Esophagus squamous epithelium (tissue), 5 donors: ENCODE data around the gene ZNG1A. TPM values are rescaled to one million over a fixed set of nuclear protein-coding genes. Genes with fewer than 3 reads are reported as not detected.
"Not testable (repeated sequence)": the region's sequence is repeated elsewhere in the genome, so short reads cannot be mapped to it uniquely, and the experiment has no call there.

Experiments
- DNase-seq: peaks from one replicate; lab custom pipeline; 2025; lab: John Stamatoyannopoulos, UW
- H3K27ac ChIP-seq, 4 donors: fragments of 200-600 bp; sonication (generic); one replicate each; pipeline ENCODE4 v1.5.1; 2016 to 2019; ENCODE audit warnings: mild to moderate bottlenecking in 1 of 4
- H3K27me3 ChIP-seq, 4 donors: fragments of 200-600 bp; sonication (generic); 1 replicate in 3 of 4; 2 replicates in 1 of 4; pipeline versions ENCODE4 v1.5.1 to v1.6.0; 2017 to 2021; ENCODE audit warnings: antibody characterized with exemption in 1 of 4
- H3K36me3 ChIP-seq, 3 donors: fragments of 200-600 bp; sonication (generic); one replicate each; pipeline ENCODE4 v1.5.1; 2016 to 2019
- H3K4me1 ChIP-seq, 3 donors: fragments of 200-600 bp; sonication (generic); one replicate each; pipeline ENCODE4 v1.5.1; 2017 to 2019
- H3K4me3 ChIP-seq, 4 donors: fragments of 200-600 bp; sonication (generic); 1 replicate in 3 of 4; 2 replicates in 1 of 4; pipeline ENCODE4 v1.5.1; 2016 to 2019; ENCODE audit warnings: mild to moderate bottlenecking in 2 of 4, moderate library complexity in 1 of 4
- H3K9me3 ChIP-seq, 3 donors: fragments of 200-600 bp; sonication (generic); one replicate each; pipeline ENCODE4 v1.5.1; 2016 to 2019
- CTCF ChIP-seq, 6 experiments: fragments of 450-650 bp in 4 of 6; fragments of 200-600 bp in 2 of 6; sonication (generic) in 2 of 6; IDR thresholded peaks; one replicate each; pipeline ENCODE4 v1.5.1; 2016 to 2019; ENCODE audit warnings: antibody characterized with exemption in 6 of 6, mild to moderate bottlenecking in 4 of 6, moderate library complexity in 4 of 6
- POLR2A ChIP-seq, 4 donors: fragments of 450-650 bp; IDR thresholded peaks; one replicate each; pipeline ENCODE4 v1.6.1; 2017; ENCODE audit warnings: antibody characterized with exemption in 4 of 4, mild to moderate bottlenecking in 4 of 4, moderate library complexity in 3 of 4
- WGBS, 2 donors: methylation state at CpG; one replicate each; pipeline ENCODE4 v1.1.5; 2018; 5-methylcytosine and 5-hydroxymethylcytosine counted together
- intact Hi-C: fragments of 100-400 bp; cut with DNase I; formaldehyde crosslinking; loops from one replicate; pipeline ENCODE4 v1.15.0; 2022
- total RNA-seq, 4 donors: library from RNA; depleted of rRNA; stranded (reverse); fragments of >200 nt; gene quantifications; one replicate each; pipeline ENCODE4 v1.1.0, GENCODE V29; 2016
- donor health status: DM: yes; HTN: yes; CAD: no.

Gene ZNG1A
- total RNA-seq, 4 donors from 2014 or later: 20.5 to 74.0 (median 38.8) TPM

GRCh38 chr9:211557-211956 lies 32.7 kb upstream of the ZNG1A start:
- Histone ChIP-seq H3K36me3 (no peaks in the 10 kb centered on the region), H3K4me3 (no peak overlapping the region), H3K27me3 (peaks cover 0 to 11% (median 0%) of the 10 kb centered on the region in 4 donors), H3K9me3 (no peaks in the 10 kb centered on the region), H3K4me1 (peaks cover 7 to 32% (median 11%) of the 10 kb centered on the region in 3 donors), H3K27ac (peak overlapping the region in 3 of 4 donors; percentile 35 to 63 (median 59))
- no peak for DNase-seq
- intact Hi-C loops: loop anchor here (10.0 kb wide), 1 partner anchor 93 kb away; no protein-coding TSS in a partner anchor
- 32 to 41% methylated on average over 5 of the region's 5 CpGs for WGBS, 2 donors
- TF ChIP-seq CTCF (IDR thresholded peaks at IDR 0.05): no peak

- Histone ChIP-seq H3K9me3 (no peaks in the 10 kb centered on the region), H3K4me3 (no peak overlapping the region), H3K36me3 (no peaks in the 10 kb centered on the region), H3K27ac (peak overlapping the region in 3 of 4 donors; percentile 35 to 59 (median 36)), H3K4me1 (peaks cover 6 to 27% (median 7%) of the 10 kb centered on the region in 3 donors), H3K27me3 (peaks cover 0 to 11% (median 0%) of the 10 kb centered on the region in 4 donors)
- TF ChIP-seq CTCF (IDR thresholded peaks at IDR 0.05) (no peak), POLR2A (IDR thresholded peaks at IDR 0.05) (no peak)
- 73 to 77% methylated on average over 7 of the region's 7 CpGs for WGBS, 2 donors
- no peak for DNase-seq
- intact Hi-C loops: loop anchor here (10.0 kb wide), 1 partner anchor 94 kb away; no protein-coding TSS in a partner anchor
Measured at GRCh38 chr9:211036-211435, 32.2 kb upstream of the ZNG1A start.

- intact Hi-C loops: no loop called here
- H3K27ac ChIP-seq: no peak overlapping the region
- TF ChIP-seq POLR2A (IDR thresholded peaks at IDR 0.05): no peak
- no peak for TF ChIP-seq CTCF (IDR thresholded peaks at IDR 0.05)
Measured at GRCh38 chr9:209143-209758, 30.4 kb upstream of the ZNG1A start.

GRCh38 chr9:206481-206880 lies 27.6 kb upstream of the ZNG1A start:
- no peak for TF ChIP-seq CTCF (IDR thresholded peaks at IDR 0.05)
- TF ChIP-seq POLR2A (IDR thresholded peaks at IDR 0.05): no peak
- intact Hi-C loops: no loop called here
- H3K36me3 ChIP-seq: no peaks in the 10 kb centered on the region
- H3K4me3 ChIP-seq: no peak overlapping the region
- no peak overlapping the region for H3K27ac ChIP-seq
- DNase-seq: no peak
- peaks cover 0 to 3% (median 0%) of the 10 kb centered on the region in 3 donors for H3K4me1 ChIP-seq
- 65 to 88% methylated on average over 1 of the region's 1 CpG for WGBS, 2 donors
- H3K9me3 ChIP-seq: no peaks in the 10 kb centered on the region
- H3K27me3 ChIP-seq: no peaks in the 10 kb centered on the region

More at GRCh38 chr9:209143-209758, 30.4 kb upstream of the ZNG1A start:
- Histone ChIP-seq H3K4me1 (peaks cover 0 to 12% (median 6%) of the 10 kb centered on the region in 3 donors), H3K27me3 (no peaks in the 10 kb centered on the region), H3K36me3 (no peaks in the 10 kb centered on the region), H3K4me3 (no peak overlapping the region), H3K9me3 (no peaks in the 10 kb centered on the region)
- 79 to 86% methylated on average over 14 of the region's 14 CpGs for WGBS, 2 donors
- DNase-seq: no peak

GRCh38 chr9:199601-200000 lies 20.7 kb upstream of the ZNG1A start:
- DNase-seq, H3K36me3 ChIP-seq, H3K9me3 ChIP-seq, H3K4me3 ChIP-seq, H3K27me3 ChIP-seq, intact Hi-C loops, H3K4me1 ChIP-seq, H3K27ac ChIP-seq: not testable (repeated sequence)
- WGBS, 2 donors: 60% methylated on average over 1 of the region's 1 CpG; no CpG with 5 or more reads in 1 of the 2 donors

- Histone ChIP-seq H3K36me3 (peaks cover 0 to 12% (median 0%) of the 10 kb centered on the region in 3 donors), H3K4me3 (peak overlapping the region; percentile 30 to 53 (median 40)), H3K27ac (peak overlapping the region; percentile 58 to 82 (median 77))
- 0 to 3% methylated on average over 7 to 12 of the region's 23 CpGs for WGBS, 2 donors
- intact Hi-C loops, H3K4me1 ChIP-seq, H3K27me3 ChIP-seq, H3K9me3 ChIP-seq, DNase-seq: not testable (repeated sequence)
Measured at GRCh38 chr9:178140-178825, 573 bp downstream of the ZNG1A start.

- no CpG with 5 or more reads among the region's 3 CpGs for WGBS, 2 donors
- DNase-seq, H3K27ac ChIP-seq, H3K4me1 ChIP-seq, H3K9me3 ChIP-seq, H3K27me3 ChIP-seq, H3K4me3 ChIP-seq, intact Hi-C loops: not testable (repeated sequence)
- peaks cover 0 to 23% (median 0%) of the 10 kb centered on the region in 3 donors for H3K36me3 ChIP-seq
Measured at GRCh38 chr9:169757-170156, 9.1 kb downstream of the ZNG1A start.

GRCh38 chr9:159871-160270 lies 19.0 kb downstream of the ZNG1A start:
- DNase-seq, H3K27ac ChIP-seq, intact Hi-C loops, H3K9me3 ChIP-seq, H3K36me3 ChIP-seq, H3K27me3 ChIP-seq, H3K4me3 ChIP-seq, H3K4me1 ChIP-seq: not testable (repeated sequence)
- WGBS, 2 donors: 55% methylated on average over 1 of the region's 1 CpG; no CpG with 5 or more reads in 1 of the 2 donors
